ENCODE data around the gene CCN2. TPM values are rescaled to one million over a fixed set of nuclear protein-coding genes. Genes with fewer than 3 reads are reported as not detected.

The CCN2 gene
- polyA plus RNA-seq, 1 of the 3 experiments (the other 2 are of a cell fraction) = 709 TPM

DNA sequence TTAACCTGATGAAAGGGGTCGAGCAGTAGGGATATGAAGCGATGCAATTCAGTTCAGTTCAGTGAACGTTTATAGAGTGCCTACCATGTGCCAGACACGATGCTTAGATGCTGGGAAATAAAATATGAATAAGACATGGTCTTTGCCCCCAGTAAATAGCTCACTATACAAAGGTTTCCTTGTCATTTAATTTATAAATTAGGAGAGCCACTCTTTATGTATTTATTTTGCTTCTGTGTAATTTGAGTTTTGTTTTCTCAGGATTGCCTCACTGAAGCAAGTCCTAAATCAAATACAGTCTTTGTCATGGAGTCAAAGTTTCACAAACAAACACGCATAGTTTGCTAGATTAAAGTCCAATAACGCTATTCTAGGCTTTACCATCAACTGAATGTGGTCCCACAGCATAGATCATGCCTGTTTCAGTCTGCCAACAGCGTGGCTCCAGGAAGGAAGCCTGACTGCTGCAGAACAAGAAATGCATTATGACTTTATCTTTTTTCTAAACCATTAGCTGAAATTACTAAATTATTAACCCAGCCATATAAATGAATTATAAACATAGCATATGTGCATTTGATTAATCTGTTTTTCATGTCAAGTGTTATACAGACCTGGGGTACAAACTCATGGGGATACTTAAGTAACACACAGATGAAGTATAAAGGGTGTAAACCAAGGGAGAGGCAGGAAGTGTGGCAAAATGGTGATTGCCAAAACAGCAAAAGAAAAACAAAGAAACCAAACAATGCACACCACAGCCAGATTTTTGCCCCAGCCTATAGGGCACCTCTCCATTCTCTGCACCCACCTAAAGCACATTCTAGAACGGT lies 29.8 kb upstream of the CCN2 start:
- H3K27ac ChIP-seq (ENCODE audit: low read depth in 2 of 2, low read length in 1 of 2) = peak overlapping the region in 1 of 2 experiments; percentile 93; a peak in 2 of 4 replicates
- 30% methylated on average over 8 of the region's 8 CpGs for WGBS (ENCODE audit: low lambda C conversion rate)
- ChIA-PET CTCF (no interaction called here), POLR2A (no interaction called here)
- H3K9me2 ChIP-seq = no peaks in the 10 kb centered on the region
- no peak overlapping the region for H2AFZ ChIP-seq (ENCODE audit: low read depth)
- H3F3A ChIP-seq (replicated peaks; ENCODE audit: insufficient read depth) = peaks cover 28% of the 10 kb centered on the region
- no peaks in the 10 kb centered on the region for H3K9me3 ChIP-seq
- H3K4me2 ChIP-seq = peak overlapping the region; percentile 8; the same call in 1 of the 2 replicates
- no peaks in the 10 kb centered on the region for H4K20me1 ChIP-seq (ENCODE audit: insufficient read depth)
- no peaks in the 10 kb centered on the region for H3K36me3 ChIP-seq (replicated peaks in 1 of 2; ENCODE audit: control insufficient read depth in 1 of 2, insufficient read depth in 2 of 2, low read length in 1 of 2)
- H3K79me2 ChIP-seq (ENCODE audit: insufficient read depth) = no peaks in the 10 kb centered on the region
- no peak overlapping the region for H3K4me3 ChIP-seq (ENCODE audit: low read depth in 2 of 2, low read length in 1 of 2)
- H3K4me1 ChIP-seq (ENCODE audit: control insufficient read depth in 1 of 2, insufficient read depth in 2 of 2, low read depth in 1 of 2, low read length in 1 of 2) = peaks cover 0 to 50% of the 10 kb centered on the region in 2 experiments; a peak in 2 of 4 replicates
- no peaks in the 10 kb centered on the region for H3K27me3 ChIP-seq (ENCODE audit: insufficient read depth)
- H3K9ac ChIP-seq = peak overlapping the region; percentile 23; the same call in 1 of the 2 replicates
- TF ChIP-seq, protein P1, sequence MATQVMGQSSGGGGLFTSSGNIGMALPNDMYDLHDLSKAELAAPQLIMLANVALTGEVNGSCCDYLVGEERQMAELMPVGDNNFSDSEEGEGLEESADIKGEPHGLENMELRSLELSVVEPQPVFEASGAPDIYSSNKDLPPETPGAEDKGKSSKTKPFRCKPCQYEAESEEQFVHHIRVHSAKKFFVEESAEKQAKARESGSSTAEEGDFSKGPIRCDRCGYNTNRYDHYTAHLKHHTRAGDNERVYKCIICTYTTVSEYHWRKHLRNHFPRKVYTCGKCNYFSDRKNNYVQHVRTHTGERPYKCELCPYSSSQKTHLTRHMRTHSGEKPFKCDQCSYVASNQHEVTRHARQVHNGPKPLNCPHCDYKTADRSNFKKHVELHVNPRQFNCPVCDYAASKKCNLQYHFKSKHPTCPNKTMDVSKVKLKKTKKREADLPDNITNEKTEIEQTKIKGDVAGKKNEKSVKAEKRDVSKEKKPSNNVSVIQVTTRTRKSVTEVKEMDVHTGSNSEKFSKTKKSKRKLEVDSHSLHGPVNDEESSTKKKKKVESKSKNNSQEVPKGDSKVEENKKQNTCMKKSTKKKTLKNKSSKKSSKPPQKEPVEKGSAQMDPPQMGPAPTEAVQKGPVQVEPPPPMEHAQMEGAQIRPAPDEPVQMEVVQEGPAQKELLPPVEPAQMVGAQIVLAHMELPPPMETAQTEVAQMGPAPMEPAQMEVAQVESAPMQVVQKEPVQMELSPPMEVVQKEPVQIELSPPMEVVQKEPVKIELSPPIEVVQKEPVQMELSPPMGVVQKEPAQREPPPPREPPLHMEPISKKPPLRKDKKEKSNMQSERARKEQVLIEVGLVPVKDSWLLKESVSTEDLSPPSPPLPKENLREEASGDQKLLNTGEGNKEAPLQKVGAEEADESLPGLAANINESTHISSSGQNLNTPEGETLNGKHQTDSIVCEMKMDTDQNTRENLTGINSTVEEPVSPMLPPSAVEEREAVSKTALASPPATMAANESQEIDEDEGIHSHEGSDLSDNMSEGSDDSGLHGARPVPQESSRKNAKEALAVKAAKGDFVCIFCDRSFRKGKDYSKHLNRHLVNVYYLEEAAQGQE (IDR thresholded peaks at IDR 0.05; ENCODE audit: low read depth, low read length) = no peak
- no peak for TF ChIP-seq ELF1 (IDR thresholded peaks at IDR 0.05)
- TF ChIP-seq MEF2A (IDR thresholded peaks at IDR 0.05; ENCODE audit: borderline replicate concordance, low read depth) = no peak
- no peak for TF ChIP-seq RFX5 (IDR thresholded peaks at IDR 0.05; ENCODE audit: low read length)
- DNase-seq = no peak

DNA sequence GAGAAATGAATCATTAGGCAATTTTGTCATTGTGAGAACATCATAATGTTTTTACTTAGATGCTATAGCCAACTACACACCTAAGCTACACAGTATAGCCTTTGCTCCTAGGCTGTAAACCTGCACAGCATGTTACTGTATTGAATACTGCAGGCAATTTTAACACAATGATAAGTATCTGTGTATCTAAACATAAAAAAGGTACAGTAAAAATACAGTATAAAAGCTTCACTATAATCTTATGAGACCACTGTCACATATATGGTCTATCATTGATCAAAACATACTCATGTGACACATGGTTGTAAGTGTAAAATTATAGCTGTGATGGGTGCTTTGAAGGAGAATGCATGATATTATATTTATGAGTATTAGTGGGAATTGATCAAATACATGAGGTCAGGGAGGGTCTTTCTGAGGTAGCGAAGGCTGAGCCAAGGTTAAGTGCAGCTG lies 29.2 kb upstream of the CCN2 start:
- H3K9me2 ChIP-seq = no peaks in the 10 kb centered on the region
- H3K79me2 ChIP-seq (ENCODE audit: insufficient read depth) = no peaks in the 10 kb centered on the region
- H4K20me1 ChIP-seq (ENCODE audit: insufficient read depth) = no peaks in the 10 kb centered on the region
- no peaks in the 10 kb centered on the region for H3K27me3 ChIP-seq (ENCODE audit: insufficient read depth)
- H3F3A ChIP-seq (replicated peaks; ENCODE audit: insufficient read depth) = peaks cover 28% of the 10 kb centered on the region
- DNase-seq = no peak
- ChIA-PET CTCF (no interaction called here), POLR2A (no interaction called here)
- 95% methylated on average over 1 of the region's 1 CpG for whole genome bisulfite sequencing (ENCODE audit: low lambda C conversion rate)
- H3K4me3 ChIP-seq (ENCODE audit: low read depth in 2 of 2, low read length in 1 of 2) = no peak overlapping the region
- H3K4me1 ChIP-seq (ENCODE audit: control insufficient read depth in 1 of 2, insufficient read depth in 2 of 2, low read depth in 1 of 2, low read length in 1 of 2) = peaks cover 0 to 50% of the 10 kb centered on the region in 2 experiments; a peak in 2 of 4 replicates
- H2AFZ ChIP-seq (ENCODE audit: low read depth) = no peak overlapping the region
- H3K4me2 ChIP-seq = peak overlapping the region; percentile 8; the same call in 1 of the 2 replicates
- peak overlapping the region in 1 of 2 experiments; percentile 93; a peak in 2 of 4 replicates for H3K27ac ChIP-seq (ENCODE audit: low read depth in 2 of 2, low read length in 1 of 2)
- H3K36me3 ChIP-seq (replicated peaks in 1 of 2; ENCODE audit: control insufficient read depth in 1 of 2, insufficient read depth in 2 of 2, low read length in 1 of 2) = no peaks in the 10 kb centered on the region
- H3K9me3 ChIP-seq = no peaks in the 10 kb centered on the region
- peak overlapping the region; percentile 23; the same call in 1 of the 2 replicates for H3K9ac ChIP-seq
- TF ChIP-seq SIN3A (IDR thresholded peaks at IDR 0.05; ENCODE audit: borderline replicate concordance, low read depth, low read length) (no peak), NRF1 (IDR thresholded peaks at IDR 0.05; ENCODE audit: low read depth, low read length) (no peak), RXRA (IDR thresholded peaks at IDR 0.05; ENCODE audit: borderline replicate concordance, low read depth) (no peak), TAF1 (IDR thresholded peaks at IDR 0.05; ENCODE audit: borderline replicate concordance, low read depth, low read length) (no peak), ELF1 (IDR thresholded peaks at IDR 0.05) (no peak), MEF2A (IDR thresholded peaks at IDR 0.05; ENCODE audit: borderline replicate concordance, low read depth) (no peak), GATA2 (CRISPR knock-in tag; IDR thresholded peaks at IDR 0.05) (no peak), CHD2 (IDR thresholded peaks at IDR 0.05; ENCODE audit: low read length, partially characterized antibody) (no peak), GABPA (IDR thresholded peaks at IDR 0.05; ENCODE audit: low read depth) (no peak), RCOR1 (IDR thresholded peaks at IDR 0.05; ENCODE audit: low read length) (no peak)
- TF ChIP-seq, protein P2, sequence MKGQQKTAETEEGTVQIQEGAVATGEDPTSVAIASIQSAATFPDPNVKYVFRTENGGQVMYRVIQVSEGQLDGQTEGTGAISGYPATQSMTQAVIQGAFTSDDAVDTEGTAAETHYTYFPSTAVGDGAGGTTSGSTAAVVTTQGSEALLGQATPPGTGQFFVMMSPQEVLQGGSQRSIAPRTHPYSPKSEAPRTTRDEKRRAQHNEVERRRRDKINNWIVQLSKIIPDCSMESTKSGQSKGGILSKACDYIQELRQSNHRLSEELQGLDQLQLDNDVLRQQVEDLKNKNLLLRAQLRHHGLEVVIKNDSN (IDR thresholded peaks at IDR 0.05; ENCODE audit: borderline replicate concordance, low read depth) = no peak
- TF ChIP-seq, protein P1 (IDR thresholded peaks at IDR 0.05; ENCODE audit: low read depth, low read length) = no peak
- TF ChIP-seq, protein P3, sequence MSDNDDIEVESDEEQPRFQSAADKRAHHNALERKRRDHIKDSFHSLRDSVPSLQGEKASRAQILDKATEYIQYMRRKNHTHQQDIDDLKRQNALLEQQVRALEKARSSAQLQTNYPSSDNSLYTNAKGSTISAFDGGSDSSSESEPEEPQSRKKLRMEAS (IDR thresholded peaks at IDR 0.05; ENCODE audit: low read depth) = no peak
- TF ChIP-seq, protein P4, sequence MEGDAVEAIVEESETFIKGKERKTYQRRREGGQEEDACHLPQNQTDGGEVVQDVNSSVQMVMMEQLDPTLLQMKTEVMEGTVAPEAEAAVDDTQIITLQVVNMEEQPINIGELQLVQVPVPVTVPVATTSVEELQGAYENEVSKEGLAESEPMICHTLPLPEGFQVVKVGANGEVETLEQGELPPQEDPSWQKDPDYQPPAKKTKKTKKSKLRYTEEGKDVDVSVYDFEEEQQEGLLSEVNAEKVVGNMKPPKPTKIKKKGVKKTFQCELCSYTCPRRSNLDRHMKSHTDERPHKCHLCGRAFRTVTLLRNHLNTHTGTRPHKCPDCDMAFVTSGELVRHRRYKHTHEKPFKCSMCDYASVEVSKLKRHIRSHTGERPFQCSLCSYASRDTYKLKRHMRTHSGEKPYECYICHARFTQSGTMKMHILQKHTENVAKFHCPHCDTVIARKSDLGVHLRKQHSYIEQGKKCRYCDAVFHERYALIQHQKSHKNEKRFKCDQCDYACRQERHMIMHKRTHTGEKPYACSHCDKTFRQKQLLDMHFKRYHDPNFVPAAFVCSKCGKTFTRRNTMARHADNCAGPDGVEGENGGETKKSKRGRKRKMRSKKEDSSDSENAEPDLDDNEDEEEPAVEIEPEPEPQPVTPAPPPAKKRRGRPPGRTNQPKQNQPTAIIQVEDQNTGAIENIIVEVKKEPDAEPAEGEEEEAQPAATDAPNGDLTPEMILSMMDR (IDR thresholded peaks at IDR 0.05) = no peak

Data from SK-N-SH (cell line).